ENCODE data around the gene SMPD2.

DNA sequence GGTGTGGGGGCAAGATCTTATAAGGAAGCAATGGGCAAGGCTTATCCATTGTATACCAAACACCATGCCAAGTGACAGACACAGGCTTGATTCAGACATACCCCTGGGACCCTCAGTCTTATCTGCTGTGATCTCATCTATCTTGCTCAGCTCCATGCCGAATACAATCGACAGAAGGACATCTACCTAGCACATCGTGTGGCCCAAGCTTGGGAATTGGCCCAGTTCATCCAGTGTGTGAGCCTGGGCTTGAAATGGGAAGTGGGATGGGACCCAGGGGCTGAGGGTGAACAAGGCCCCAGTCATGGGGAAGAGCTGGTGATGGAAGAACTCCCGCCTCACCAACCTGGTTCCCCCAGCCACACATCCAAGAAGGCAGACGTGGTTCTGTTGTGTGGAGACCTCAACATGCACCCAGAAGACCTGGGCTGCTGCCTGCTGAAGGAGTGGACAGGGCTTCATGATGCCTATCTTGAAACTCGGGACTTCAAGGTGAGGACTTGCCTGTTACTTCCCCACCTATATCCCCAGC, 1.9 kb downstream of the SMPD2 start:
- TF ChIP-seq, protein P1, sequence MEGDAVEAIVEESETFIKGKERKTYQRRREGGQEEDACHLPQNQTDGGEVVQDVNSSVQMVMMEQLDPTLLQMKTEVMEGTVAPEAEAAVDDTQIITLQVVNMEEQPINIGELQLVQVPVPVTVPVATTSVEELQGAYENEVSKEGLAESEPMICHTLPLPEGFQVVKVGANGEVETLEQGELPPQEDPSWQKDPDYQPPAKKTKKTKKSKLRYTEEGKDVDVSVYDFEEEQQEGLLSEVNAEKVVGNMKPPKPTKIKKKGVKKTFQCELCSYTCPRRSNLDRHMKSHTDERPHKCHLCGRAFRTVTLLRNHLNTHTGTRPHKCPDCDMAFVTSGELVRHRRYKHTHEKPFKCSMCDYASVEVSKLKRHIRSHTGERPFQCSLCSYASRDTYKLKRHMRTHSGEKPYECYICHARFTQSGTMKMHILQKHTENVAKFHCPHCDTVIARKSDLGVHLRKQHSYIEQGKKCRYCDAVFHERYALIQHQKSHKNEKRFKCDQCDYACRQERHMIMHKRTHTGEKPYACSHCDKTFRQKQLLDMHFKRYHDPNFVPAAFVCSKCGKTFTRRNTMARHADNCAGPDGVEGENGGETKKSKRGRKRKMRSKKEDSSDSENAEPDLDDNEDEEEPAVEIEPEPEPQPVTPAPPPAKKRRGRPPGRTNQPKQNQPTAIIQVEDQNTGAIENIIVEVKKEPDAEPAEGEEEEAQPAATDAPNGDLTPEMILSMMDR (conservative IDR thresholded peaks at IDR 0.05; ENCODE audit: low read depth in 2 of 2), result no peak
- TF ChIP-seq EZH2 (IDR thresholded peaks at IDR 0.05; ENCODE audit: low read depth, unreplicated experiment) (no peak), POLR2AphosphoS5 (IDR thresholded peaks at IDR 0.05; ENCODE audit: low read depth) (no peak), EZH2phosphoT487 (IDR thresholded peaks at IDR 0.05; ENCODE audit: unreplicated experiment) (no peak), CREB1 (CRISPR knock-in tag; IDR thresholded peaks at IDR 0.05; ENCODE audit: low read depth) (no peak), ZNF331 (CRISPR knock-in tag; IDR thresholded peaks at IDR 0.05; ENCODE audit: low read depth) (no peak)
- TF ChIP-seq, protein P2, sequence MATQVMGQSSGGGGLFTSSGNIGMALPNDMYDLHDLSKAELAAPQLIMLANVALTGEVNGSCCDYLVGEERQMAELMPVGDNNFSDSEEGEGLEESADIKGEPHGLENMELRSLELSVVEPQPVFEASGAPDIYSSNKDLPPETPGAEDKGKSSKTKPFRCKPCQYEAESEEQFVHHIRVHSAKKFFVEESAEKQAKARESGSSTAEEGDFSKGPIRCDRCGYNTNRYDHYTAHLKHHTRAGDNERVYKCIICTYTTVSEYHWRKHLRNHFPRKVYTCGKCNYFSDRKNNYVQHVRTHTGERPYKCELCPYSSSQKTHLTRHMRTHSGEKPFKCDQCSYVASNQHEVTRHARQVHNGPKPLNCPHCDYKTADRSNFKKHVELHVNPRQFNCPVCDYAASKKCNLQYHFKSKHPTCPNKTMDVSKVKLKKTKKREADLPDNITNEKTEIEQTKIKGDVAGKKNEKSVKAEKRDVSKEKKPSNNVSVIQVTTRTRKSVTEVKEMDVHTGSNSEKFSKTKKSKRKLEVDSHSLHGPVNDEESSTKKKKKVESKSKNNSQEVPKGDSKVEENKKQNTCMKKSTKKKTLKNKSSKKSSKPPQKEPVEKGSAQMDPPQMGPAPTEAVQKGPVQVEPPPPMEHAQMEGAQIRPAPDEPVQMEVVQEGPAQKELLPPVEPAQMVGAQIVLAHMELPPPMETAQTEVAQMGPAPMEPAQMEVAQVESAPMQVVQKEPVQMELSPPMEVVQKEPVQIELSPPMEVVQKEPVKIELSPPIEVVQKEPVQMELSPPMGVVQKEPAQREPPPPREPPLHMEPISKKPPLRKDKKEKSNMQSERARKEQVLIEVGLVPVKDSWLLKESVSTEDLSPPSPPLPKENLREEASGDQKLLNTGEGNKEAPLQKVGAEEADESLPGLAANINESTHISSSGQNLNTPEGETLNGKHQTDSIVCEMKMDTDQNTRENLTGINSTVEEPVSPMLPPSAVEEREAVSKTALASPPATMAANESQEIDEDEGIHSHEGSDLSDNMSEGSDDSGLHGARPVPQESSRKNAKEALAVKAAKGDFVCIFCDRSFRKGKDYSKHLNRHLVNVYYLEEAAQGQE (IDR thresholded peaks at IDR 0.05; ENCODE audit: unreplicated experiment), result no peak

Measured in GM23338 (cell line).